ENCODE measurements around the gene ENTHD1. TPM values are rescaled to one million over a fixed set of nuclear protein-coding genes. Genes with fewer than 3 reads are reported as not detected.

ENTHD1 gene
- total and polyA plus RNA-seq, 2 of the 4 experiments (the other 2 are of a cell fraction), result not detected

- ATAC-seq (ENCODE audit: low read depth), result no peak
- no TSS peak for BruUV-seq (replicated peaks)
- H2BK15ac ChIP-seq (ENCODE audit: low read depth, low read length), result no peak overlapping the region
- H3K36me3 ChIP-seq (ENCODE audit: control insufficient read depth, insufficient read depth, low read length), result no peaks in the 10 kb centered on the region
- H3K23ac ChIP-seq (ENCODE audit: low read depth, low read length), result no peak overlapping the region
- no peaks in the 10 kb centered on the region for H3K4me1 ChIP-seq (ENCODE audit: control insufficient read depth, insufficient read depth, low read length)
- H3K18ac ChIP-seq (ENCODE audit: low read depth, low read length), result no peak overlapping the region
- no peak overlapping the region for H4K91ac ChIP-seq (ENCODE audit: insufficient read depth, low read depth, low read length)
- no peak overlapping the region for H3K14ac ChIP-seq (replicated peaks; ENCODE audit: low read depth, low read length)
- no peaks in the 10 kb centered on the region for H3K9me1 ChIP-seq (ENCODE audit: insufficient read depth, low read length)
- no peak overlapping the region for H2AFZ ChIP-seq (replicated peaks; ENCODE audit: low read length, poor library complexity)
- H3K9me3 ChIP-seq (ENCODE audit: control insufficient read depth, insufficient read depth, low read length), result no peaks in the 10 kb centered on the region
- in situ Hi-C loops (cut with MboI; ENCODE audit: low sequenced_read_pairs), result no loop called here
- no peak overlapping the region for H2BK20ac ChIP-seq (ENCODE audit: low read depth, low read length)
- no peak overlapping the region for H2AK9ac ChIP-seq (replicated peaks; ENCODE audit: low read depth, low read length, poor library complexity)
- WGBS, 2 experiments (ENCODE audit: extremely low coverage in 2 of 2, insufficient read length in 1 of 2), result 60% methylated on average over 1 of the region's 14 CpGs; no CpG with 5 or more reads in 1 of the 2 experiments
- H3K4me3 ChIP-seq (ENCODE audit: insufficient read depth, low read depth, low read length), result no peak overlapping the region
- H2BK5ac ChIP-seq (ENCODE audit: low read depth, low read length, poor library complexity, severe bottlenecking), result no peak overlapping the region
- H3K9ac ChIP-seq (ENCODE audit: low read depth, low read length), result no peak overlapping the region
- no peak overlapping the region for H3K56ac ChIP-seq (ENCODE audit: extremely low read depth, insufficient read depth, low read length)
- no peak overlapping the region for H2BK120ac ChIP-seq (ENCODE audit: low read depth, low read length)
- no peak for DNase-seq
- no peak overlapping the region for H4K8ac ChIP-seq (ENCODE audit: low read depth in 2 of 2, low read length in 2 of 2)
- H4K20me1 ChIP-seq (ENCODE audit: insufficient read depth, low read length), result no peaks in the 10 kb centered on the region
- ChIA-PET CTCF (no interaction called here), POLR2A (ENCODE audit: unreplicated experiment) (no interaction called here)
- H3K4me2 ChIP-seq (ENCODE audit: low read depth, low read length), result no peak overlapping the region
- H3K27ac ChIP-seq (ENCODE audit: insufficient read depth, low read length), result no peak overlapping the region
- peaks cover 65% of the 10 kb centered on the region for H3K27me3 ChIP-seq (ENCODE audit: control insufficient read depth, insufficient read depth, low read length)
- dilution Hi-C loops (cut with HindIII; ENCODE audit: low sequenced_read_pairs, unreplicated experiment), result no loop called here
- H3K4ac ChIP-seq (ENCODE audit: low read depth, low read length), result no peak overlapping the region
- no peak for TF ChIP-seq MAZ (IDR thresholded peaks at IDR 0.05; ENCODE audit: borderline replicate concordance, low read depth, low read length)
- intact Hi-C loops (cut with micrococcal nuclease), result no loop called here
- H2AK5ac ChIP-seq (ENCODE audit: low read depth, low read length), result no peak overlapping the region
- H3K79me1 ChIP-seq (ENCODE audit: low read depth in 1 of 2, low read length in 2 of 2), result no peaks in the 10 kb centered on the region
- no peak overlapping the region for H4K5ac ChIP-seq (ENCODE audit: low read depth, low read length)
These were observed 45.0 kb upstream of the ENTHD1 start for GRCh38 chr22:39938509-39939111.
